Stomach smooth muscle (tissue), 2 donors: ENCODE results near the gene NEU1.
"Not testable (repeated sequence)": the region's sequence is repeated elsewhere in the genome, so short reads cannot be mapped to it uniquely, and the experiment has no call there.

ENCODE experiments used
- H3K27ac ChIP-seq: one replicate; pipeline ENCODE4 v1.7.0; 2013; ENCODE audit warnings: mild to moderate bottlenecking, low read length, inconsistent platforms
- H3K27me3 ChIP-seq, 2 donors: one replicate each; pipeline ENCODE4 v1.7.0; 2013; ENCODE audit warnings: low read length in 2 of 2; ENCODE audit not compliant: insufficient read depth in 2 of 2, control insufficient read depth in 1 of 2
- H3K36me3 ChIP-seq, 2 donors: one replicate each; pipeline ENCODE4 v1.7.0; 2013; ENCODE audit warnings: low read length in 2 of 2; ENCODE audit not compliant: control insufficient read depth in 2 of 2, insufficient read depth in 2 of 2
- H3K4me1 ChIP-seq: one replicate; pipeline ENCODE4 v1.7.0; 2013; ENCODE audit warnings: low read length; ENCODE audit not compliant: control insufficient read depth, insufficient read depth
- H3K4me3 ChIP-seq, 2 donors: one replicate each; pipeline ENCODE4 v1.7.0; 2013; ENCODE audit warnings: low read length in 2 of 2
- H3K9ac ChIP-seq, 2 donors: one replicate each; pipeline ENCODE4 v1.7.0; 2013; ENCODE audit warnings: low read length in 2 of 2, mild to moderate bottlenecking in 1 of 2
- H3K9me3 ChIP-seq, 2 donors: one replicate each; pipeline ENCODE4 v1.7.0; 2013; ENCODE audit warnings: low read length in 2 of 2; ENCODE audit not compliant: control insufficient read depth in 2 of 2
- donor health status: healthy.
- donor health status: Pancreatic carcinoma.

The NEU1 gene

GRCh38 chr6:31838114-31838553 is 24.5 kb downstream of the NEU1 start:
- H3K9me3 ChIP-seq, H3K9ac ChIP-seq, H3K27me3 ChIP-seq, H3K27ac ChIP-seq, H3K4me3 ChIP-seq: not testable (repeated sequence)
- Histone ChIP-seq H3K36me3 (peaks cover 17 to 36% of the 10 kb centered on the region in 2 donors), H3K4me1 (peaks cover 28% of the 10 kb centered on the region)

- H3K9me3 ChIP-seq: no peaks in the 10 kb centered on the region
- H3K36me3 ChIP-seq: peaks cover 17 to 32% of the 10 kb centered on the region in 2 donors
- peak overlapping the region; percentile 17 to 47 for H3K4me3 ChIP-seq
- H3K4me1 ChIP-seq: peaks cover 28% of the 10 kb centered on the region
- H3K9ac ChIP-seq: peak overlapping the region in 1 of 2 donors; percentile 43
- H3K27ac ChIP-seq: peak overlapping the region; percentile 93
- H3K27me3 ChIP-seq: no peaks in the 10 kb centered on the region
Measured at GRCh38 chr6:31837369-31838113, 25.1 kb downstream of the NEU1 start.

DNA sequence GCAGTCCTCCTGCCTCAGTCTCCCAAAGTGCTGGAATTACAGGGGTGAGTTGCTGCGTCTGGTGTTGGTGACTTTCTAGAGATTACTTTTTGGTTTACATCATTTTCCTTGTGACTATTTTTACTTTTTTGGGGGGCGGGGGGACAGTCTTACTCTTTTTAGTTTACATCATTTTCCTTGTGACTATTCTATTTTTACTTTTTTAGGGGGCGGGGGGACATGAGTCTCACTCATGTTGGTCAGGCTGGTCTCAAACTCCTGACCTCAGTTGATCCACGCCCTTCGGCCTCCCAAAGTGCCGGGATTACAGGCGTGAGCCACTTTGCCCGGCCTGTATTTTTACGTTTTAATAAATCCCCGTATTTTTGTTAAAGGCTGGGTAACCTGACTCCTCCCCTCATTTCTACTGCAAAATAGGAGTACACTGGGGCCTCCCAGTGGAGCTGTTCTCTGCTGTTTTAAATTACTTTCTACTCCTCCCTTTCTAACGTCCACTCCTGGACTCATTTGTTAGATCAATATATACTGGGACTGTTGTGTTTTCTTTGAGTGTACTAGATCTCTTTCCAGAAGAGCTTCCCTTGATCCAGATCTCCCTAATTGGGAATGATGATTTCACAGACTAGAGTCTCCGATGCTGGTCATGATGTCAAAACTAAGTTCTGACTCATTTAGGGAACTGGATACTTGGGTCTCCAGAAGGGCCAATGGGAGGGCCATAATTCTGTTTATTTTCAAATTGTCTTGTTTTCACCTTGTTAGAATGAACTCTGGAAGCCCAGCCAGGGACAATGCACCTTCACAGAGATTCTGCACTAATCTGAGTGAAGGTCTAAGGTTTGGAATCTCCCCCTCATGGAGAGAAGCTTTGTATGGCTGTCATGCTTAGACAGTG is 25.9 kb downstream of the NEU1 start:
- Histone ChIP-seq H3K9ac (peak overlapping the region; percentile 58 to 97), H3K9me3 (no peaks in the 10 kb centered on the region), H3K36me3 (peaks cover 17 to 32% of the 10 kb centered on the region in 2 donors), H3K4me3 (peak overlapping the region; percentile 35 to 97), H3K4me1 (peaks cover 33% of the 10 kb centered on the region), H3K27ac (peak overlapping the region; percentile 93), H3K27me3 (no peaks in the 10 kb centered on the region)

GRCh38 chr6:31836047-31836473 is 26.6 kb downstream of the NEU1 start:
- peaks cover 39% of the 10 kb centered on the region for H3K4me1 ChIP-seq
- H3K4me3 ChIP-seq: peak overlapping the region; percentile 66 to 97
- H3K27ac ChIP-seq: peak overlapping the region; percentile 93
- no peaks in the 10 kb centered on the region for H3K9me3 ChIP-seq
- peak overlapping the region; percentile 58 to 97 for H3K9ac ChIP-seq
- H3K27me3 ChIP-seq: no peaks in the 10 kb centered on the region
- peaks cover 17 to 31% of the 10 kb centered on the region in 2 donors for H3K36me3 ChIP-seq

DNA sequence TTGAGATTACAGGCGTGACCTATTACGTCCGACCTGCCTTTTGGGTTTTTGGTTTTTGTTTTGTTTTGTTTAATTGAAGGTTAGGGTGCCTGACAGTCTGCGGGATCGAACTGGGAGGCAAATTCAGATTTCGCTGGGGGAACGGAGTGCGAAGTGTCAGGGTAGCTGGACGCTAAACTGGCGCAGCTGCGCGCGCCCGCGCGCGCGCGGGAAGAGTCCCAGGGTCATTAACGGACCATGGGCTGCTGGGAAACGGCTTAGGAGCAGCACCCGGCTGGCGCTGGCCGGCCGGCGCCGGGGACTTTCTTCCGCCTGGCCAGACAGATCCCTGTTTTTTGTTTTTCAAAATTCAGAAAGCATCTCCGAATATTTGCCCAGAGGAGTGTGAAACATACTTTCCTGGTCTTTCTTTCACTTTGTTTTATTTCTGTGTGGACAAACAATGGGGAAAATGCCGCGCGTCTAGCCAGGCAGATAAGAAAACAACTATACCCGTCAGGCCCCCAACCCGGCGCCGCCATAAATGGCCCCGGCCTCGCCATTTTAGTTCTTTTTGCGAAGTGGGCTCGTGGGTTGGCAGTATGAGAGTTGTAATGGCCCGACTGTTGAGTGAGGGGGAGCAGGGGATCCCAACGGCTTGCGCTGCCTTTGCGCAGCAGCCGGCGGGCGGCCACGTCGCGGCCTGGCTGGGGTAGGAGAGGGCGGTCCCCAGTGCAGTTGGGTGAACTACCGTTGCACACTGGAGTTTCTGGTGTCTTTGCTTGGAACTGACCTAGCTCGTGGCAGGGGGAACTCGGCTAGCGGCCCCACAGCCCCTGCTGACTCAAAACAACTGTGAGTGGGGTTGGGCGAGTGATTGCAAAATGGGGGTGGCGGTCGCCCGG is 28.0 kb downstream of the NEU1 start:
- Histone ChIP-seq H3K27ac (peak overlapping the region; percentile 93), H3K4me1 (peaks cover 42% of the 10 kb centered on the region), H3K4me3 (peak overlapping the region; percentile 97 to 100), H3K27me3 (no peaks in the 10 kb centered on the region), H3K9me3 (no peaks in the 10 kb centered on the region), H3K9ac (peak overlapping the region; percentile 94 to 97), H3K36me3 (peaks cover 14 to 20% of the 10 kb centered on the region in 2 donors)

- Histone ChIP-seq H3K36me3 (no peaks in the 10 kb centered on the region), H3K9me3 (no peaks in the 10 kb centered on the region), H3K4me1 (peaks cover 29% of the 10 kb centered on the region), H3K9ac (peak overlapping the region in 1 of 2 donors; percentile 84), H3K4me3 (peak overlapping the region; percentile 80 to 95), H3K27ac (no peak overlapping the region), H3K27me3 (no peaks in the 10 kb centered on the region)
Measured at GRCh38 chr6:31831350-31832215, 31.0 kb downstream of the NEU1 start.

GRCh38 chr6:31830886-31831335 is 31.7 kb downstream of the NEU1 start:
- peak overlapping the region; percentile 80 to 95 for H3K4me3 ChIP-seq
- no peaks in the 10 kb centered on the region for H3K36me3 ChIP-seq
- H3K27ac ChIP-seq: peak overlapping the region; percentile 37
- H3K9me3 ChIP-seq: no peaks in the 10 kb centered on the region
- peak overlapping the region; percentile 62 to 84 for H3K9ac ChIP-seq
- H3K27me3 ChIP-seq: no peaks in the 10 kb centered on the region
- H3K4me1 ChIP-seq: peaks cover 26% of the 10 kb centered on the region

GRCh38 chr6:31829633-31830283 is 32.9 kb downstream of the NEU1 start:
- H3K27ac ChIP-seq: peak overlapping the region; percentile 46
- H3K9ac ChIP-seq: peak overlapping the region; percentile 74 to 85
- H3K36me3 ChIP-seq: no peaks in the 10 kb centered on the region
- peaks cover 21% of the 10 kb centered on the region for H3K4me1 ChIP-seq
- peak overlapping the region; percentile 80 to 95 for H3K4me3 ChIP-seq
- no peaks in the 10 kb centered on the region for H3K27me3 ChIP-seq
- H3K9me3 ChIP-seq: no peaks in the 10 kb centered on the region
